Parathyroid adenoma (tissue), 2 donors: ENCODE data around the gene RANBP9.

ENCODE experiments used
- H2AFZ ChIP-seq: fragments of 300-600 bp; sonication (generic); one replicate; pipeline ENCODE4 v1.7.0; 2017; ENCODE audit warnings: antibody characterized with exemption, mild to moderate bottlenecking
- H3K27ac ChIP-seq: fragments of 300-600 bp; sonication (generic); one replicate; pipeline ENCODE4 v1.7.0; 2017
- H3K27me3 ChIP-seq: fragments of 300-600 bp; sonication (generic); one replicate; pipeline ENCODE4 v1.7.0; 2017; ENCODE audit warnings: low read length; ENCODE audit not compliant: control insufficient read depth, insufficient read depth
- H3K36me3 ChIP-seq: fragments of 300-600 bp; sonication (generic); one replicate; pipeline ENCODE4 v1.7.0; 2017; ENCODE audit warnings: low read length; ENCODE audit not compliant: control insufficient read depth, insufficient read depth
- H3K4me1 ChIP-seq: fragments of 300-600 bp; sonication (generic); one replicate; pipeline ENCODE4 v1.7.0; 2017; ENCODE audit warnings: control low read depth
- H3K4me2 ChIP-seq: fragments of 300-600 bp; sonication (generic); one replicate; pipeline ENCODE4 v1.7.0; 2017; ENCODE audit warnings: low read length
- H3K4me3 ChIP-seq: fragments of 300-600 bp; sonication (generic); one replicate; pipeline ENCODE4 v1.7.0; 2017; ENCODE audit warnings: low read depth, low read length
- H3K79me2 ChIP-seq: fragments of 300-600 bp; sonication (generic); one replicate; pipeline ENCODE4 v1.7.0; 2017; ENCODE audit warnings: control low read depth
- H3K9ac ChIP-seq: fragments of 300-600 bp; sonication (generic); one replicate; pipeline ENCODE4 v1.7.0; 2017; ENCODE audit warnings: mild to moderate bottlenecking
- H3K9me3 ChIP-seq: fragments of 300-600 bp; sonication (generic); one replicate; pipeline ENCODE4 v1.7.0; 2017; ENCODE audit warnings: low read length; ENCODE audit not compliant: control insufficient read depth
- TF ChIP-seq, protein P1 (sequence below): fragments of 300-600 bp; sonication (generic); IDR thresholded peaks from one replicate; pipeline ENCODE4 v1.7.0; 2017; ENCODE audit warnings: antibody characterized with exemption, mild to moderate bottlenecking
- donor health status: primary hyperparathyroidism.

RANBP9 gene

DNA sequence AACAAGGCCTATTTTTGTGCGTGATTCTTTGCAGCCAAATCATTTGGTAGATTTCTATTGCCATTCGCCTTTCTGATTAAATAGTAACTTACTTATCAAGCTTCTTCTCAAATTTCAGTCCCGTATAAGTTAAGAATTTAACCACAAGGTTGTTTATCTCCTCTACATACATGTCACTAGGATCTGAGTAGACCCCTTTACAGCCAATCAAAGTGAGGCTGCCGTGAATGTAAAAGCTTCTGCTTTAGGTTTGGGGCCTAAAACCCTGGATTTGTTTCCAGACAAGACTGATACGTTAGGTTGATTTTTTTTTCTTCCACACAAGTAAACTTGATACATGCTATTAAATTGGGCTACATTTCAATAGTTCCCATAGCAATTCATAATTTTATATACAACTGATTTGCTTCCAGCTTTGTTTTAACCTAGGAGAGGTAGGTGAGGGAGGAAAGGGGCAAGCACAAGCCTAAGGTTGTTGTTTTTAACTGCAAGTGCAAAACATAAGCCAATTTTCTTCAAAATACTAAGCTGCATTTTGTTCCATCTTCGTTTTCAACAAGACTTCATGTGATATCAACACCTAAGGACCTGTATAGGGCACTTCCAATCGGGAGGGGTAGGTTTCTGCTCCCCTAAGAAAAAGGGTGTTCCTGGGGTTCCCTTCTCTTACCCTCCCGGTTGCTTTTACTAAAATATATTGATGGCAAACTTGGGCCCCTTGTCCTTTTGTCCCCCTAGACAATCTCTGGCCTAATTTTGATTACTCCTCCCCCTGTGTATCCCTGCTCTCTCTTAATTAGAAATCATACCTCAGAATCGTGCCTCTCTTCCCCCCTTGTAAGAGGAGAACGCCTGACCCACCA lies 1.7 kb downstream of the RANBP9 start:
- Histone ChIP-seq H3K27me3 (no peaks in the 10 kb centered on the region), H3K36me3 (no peaks in the 10 kb centered on the region), H3K9ac (peak overlapping the region; percentile 43), H3K4me3 (peak overlapping the region; percentile 83), H3K27ac (peak overlapping the region; percentile 89), H3K4me1 (peaks cover 9% of the 10 kb centered on the region), H3K4me2 (peak overlapping the region; percentile 83), H2AFZ (peak overlapping the region; percentile 83), H3K9me3 (no peaks in the 10 kb centered on the region), H3K79me2 (peaks cover 42% of the 10 kb centered on the region)
- TF ChIP-seq, protein P1, sequence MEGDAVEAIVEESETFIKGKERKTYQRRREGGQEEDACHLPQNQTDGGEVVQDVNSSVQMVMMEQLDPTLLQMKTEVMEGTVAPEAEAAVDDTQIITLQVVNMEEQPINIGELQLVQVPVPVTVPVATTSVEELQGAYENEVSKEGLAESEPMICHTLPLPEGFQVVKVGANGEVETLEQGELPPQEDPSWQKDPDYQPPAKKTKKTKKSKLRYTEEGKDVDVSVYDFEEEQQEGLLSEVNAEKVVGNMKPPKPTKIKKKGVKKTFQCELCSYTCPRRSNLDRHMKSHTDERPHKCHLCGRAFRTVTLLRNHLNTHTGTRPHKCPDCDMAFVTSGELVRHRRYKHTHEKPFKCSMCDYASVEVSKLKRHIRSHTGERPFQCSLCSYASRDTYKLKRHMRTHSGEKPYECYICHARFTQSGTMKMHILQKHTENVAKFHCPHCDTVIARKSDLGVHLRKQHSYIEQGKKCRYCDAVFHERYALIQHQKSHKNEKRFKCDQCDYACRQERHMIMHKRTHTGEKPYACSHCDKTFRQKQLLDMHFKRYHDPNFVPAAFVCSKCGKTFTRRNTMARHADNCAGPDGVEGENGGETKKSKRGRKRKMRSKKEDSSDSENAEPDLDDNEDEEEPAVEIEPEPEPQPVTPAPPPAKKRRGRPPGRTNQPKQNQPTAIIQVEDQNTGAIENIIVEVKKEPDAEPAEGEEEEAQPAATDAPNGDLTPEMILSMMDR: no peak

DNA sequence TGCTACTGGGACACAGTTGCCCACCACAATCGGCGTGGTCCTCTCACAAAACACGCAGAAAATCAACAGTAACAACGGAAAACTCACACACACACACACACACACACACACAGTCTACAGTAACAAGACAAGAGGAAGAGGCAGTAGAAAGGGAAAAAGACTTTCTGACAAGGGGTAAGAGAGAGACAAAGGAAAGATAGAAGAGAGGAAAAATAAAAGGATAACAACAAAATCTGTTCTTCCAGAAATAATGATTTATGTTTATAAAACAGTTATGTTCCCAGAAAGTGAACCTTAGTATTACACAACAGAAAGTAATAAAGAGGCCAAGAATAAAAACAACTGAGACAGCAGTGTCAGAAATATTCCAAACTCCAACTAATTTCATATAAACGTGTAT lies 2.9 kb downstream of the RANBP9 start:
- Histone ChIP-seq H3K27me3 (no peaks in the 10 kb centered on the region), H3K4me3 (peak overlapping the region; percentile 83), H3K9ac (no peak overlapping the region), H3K79me2 (peaks cover 53% of the 10 kb centered on the region), H3K9me3 (no peaks in the 10 kb centered on the region), H3K36me3 (no peaks in the 10 kb centered on the region), H3K4me2 (peak overlapping the region; percentile 83), H2AFZ (no peak overlapping the region), H3K27ac (no peak overlapping the region), H3K4me1 (peaks cover 15% of the 10 kb centered on the region)
- TF ChIP-seq, protein P1: no peak

DNA sequence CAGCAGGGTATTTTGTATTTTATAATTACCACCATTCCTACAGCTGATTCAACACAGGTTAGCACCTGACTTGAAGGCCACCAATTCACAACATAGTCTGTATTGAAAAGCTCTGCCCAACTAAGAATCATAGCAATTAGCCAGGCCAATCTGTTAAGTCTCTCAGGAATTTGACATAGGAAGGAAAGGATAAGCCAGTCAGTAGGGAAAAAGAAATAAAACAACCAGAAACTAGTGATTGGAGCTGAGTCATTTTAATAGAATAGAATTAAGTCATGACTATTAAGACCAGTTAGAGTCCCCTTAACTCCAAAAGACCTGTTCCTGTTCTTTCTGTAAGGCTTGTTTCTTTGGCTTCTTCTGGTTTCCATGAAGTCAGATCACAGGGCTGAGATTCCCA lies 8.1 kb downstream of the RANBP9 start:
- peaks cover 17% of the 10 kb centered on the region for H3K4me1 ChIP-seq

DNA sequence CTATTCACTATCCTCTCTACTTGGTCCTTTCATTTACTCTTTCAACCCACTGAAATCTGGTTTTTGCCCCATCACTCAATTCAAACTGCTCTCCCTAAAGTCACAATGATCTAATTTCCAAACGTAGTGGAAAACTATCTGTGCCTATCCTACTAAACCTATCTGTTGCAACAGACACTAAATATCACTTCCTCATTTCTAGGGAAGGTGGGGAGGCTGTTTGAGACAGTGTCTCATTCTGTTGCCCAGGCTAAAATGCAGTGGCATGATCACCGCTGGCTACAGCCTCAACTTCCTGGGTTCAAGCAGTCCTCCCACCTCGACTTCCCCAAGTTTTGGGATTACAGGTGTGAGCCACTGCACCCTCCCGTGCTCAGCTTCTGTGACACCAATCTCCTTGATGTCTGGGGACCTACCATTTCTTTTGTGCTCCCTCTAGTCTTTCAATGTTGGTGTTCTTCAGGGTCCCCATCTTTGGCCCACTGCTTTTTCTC lies 8.8 kb downstream of the RANBP9 start:
- Histone ChIP-seq H3K79me2 (peaks cover 87% of the 10 kb centered on the region), H3K4me2 (no peak overlapping the region), H3K27ac (no peak overlapping the region), H2AFZ (no peak overlapping the region), H3K4me1 (peaks cover 11% of the 10 kb centered on the region), H3K36me3 (no peaks in the 10 kb centered on the region), H3K9ac (no peak overlapping the region), H3K9me3 (no peaks in the 10 kb centered on the region), H3K27me3 (no peaks in the 10 kb centered on the region), H3K4me3 (no peak overlapping the region)
- TF ChIP-seq, protein P1: no peak

More for the DNA sequence above, 8.1 kb downstream of the RANBP9 start:
- TF ChIP-seq, protein P1: no peak
- Histone ChIP-seq H3K4me2 (no peak overlapping the region), H3K27me3 (no peaks in the 10 kb centered on the region), H2AFZ (no peak overlapping the region), H3K79me2 (peaks cover 91% of the 10 kb centered on the region), H3K9ac (no peak overlapping the region), H3K36me3 (no peaks in the 10 kb centered on the region), H3K9me3 (no peaks in the 10 kb centered on the region), H3K4me3 (no peak overlapping the region), H3K27ac (no peak overlapping the region)
